H1 (cell line): ENCODE results near the gene SLC25A28. TPM values are rescaled to one million over a fixed set of nuclear protein-coding genes. Genes with fewer than 3 reads are reported as not detected.

ENCODE experiments used
- ATF2 ChIP-seq: IDR thresholded peaks from 2 replicates; pipeline ENCODE4 v1.6.1; 2012; ENCODE audit warnings: low read length, inconsistent platforms
- HDAC2 ChIP-seq, 2 experiments: fragments of 300-600 bp in 1 of 2; sonication (generic) in 1 of 2; IDR thresholded peaks; 2 replicates each; pipeline ENCODE4 v1.6.1; 2011 to 2012; ENCODE audit warnings: low read depth in 2 of 2, low read length in 2 of 2, mild to moderate bottlenecking in 2 of 2, moderate library complexity in 2 of 2, borderline replicate concordance in 1 of 2, inconsistent platforms in 1 of 2
- KDM5A ChIP-seq: fragments of 200-600 bp; IDR thresholded peaks from 2 replicates; pipeline ENCODE4 v1.7.1; 2012; ENCODE audit warnings: mild to moderate bottlenecking, low read length, inconsistent platforms, mixed read lengths
- SIN3A ChIP-seq, 2 experiments: IDR thresholded peaks in 1 of 2; conservative IDR thresholded peaks in 1 of 2; 2 replicates each; pipeline ENCODE4 v1.6.1; 2011 to 2012; ENCODE audit warnings: low read length in 2 of 2, improper control_type of control experiment in 1 of 2, low read depth in 1 of 2, mild to moderate bottlenecking in 1 of 2
- SRF ChIP-seq: IDR thresholded peaks from 2 replicates; pipeline ENCODE4 v1.6.1; 2011; ENCODE audit warnings: mild to moderate bottlenecking, low read depth, low read length, moderate library complexity
- polyA plus RNA-seq, 7 experiments: library from polyadenylated mRNA; depleted of rRNA in 3 of 7; stranded (reverse) in 5 of 7; unstranded in 2 of 7; fragments of >200 nt in 5 of 7; fragments of 200-250 nt in 2 of 7; gene quantifications; 1 replicate in 5 of 7; 2 replicates in 1 of 7; 4 replicates in 1 of 7; pipeline versions ENCODE4 v1.2.1 to v1.2.3, GENCODE V29; 2011 to 2013; ENCODE audit warnings: missing spikeins in 2 of 7, mixed read lengths in 2 of 7
- total RNA-seq: library from RNA; stranded (reverse); fragmentation: NEBNext Ultra II Directional; extraction: Animal tissue kit (Norgen Biotek cat#: 25700); gene quantifications from 2 replicates; pipeline ENCODE4 v1.2.1, GENCODE V29; 2021

SLC25A28 gene
- total and polyA plus RNA-seq, 2 of the 8 experiments (the other 6 are each of a cell fraction or from before 2014, with no cell fraction given): 17.2 to 18.5 TPM

- TF ChIP-seq ATF2: no peak
- no peak for TF ChIP-seq SRF
- TF ChIP-seq HDAC2 (IDR thresholded peaks at IDR 0.05; ENCODE audit: borderline replicate concordance in 1 of 2, low read depth in 2 of 2, low read length in 2 of 2): no peak
- TF ChIP-seq SIN3A (conservative IDR thresholded peaks at IDR 0.05 in 1 of 2, IDR thresholded peaks at IDR 0.05 in 1 of 2; ENCODE audit: low read depth in 1 of 2, low read length in 2 of 2): no peak
- TF ChIP-seq KDM5A: no peak
Observed at GRCh38 chr10:99630991-99631390, 10.8 kb upstream of the SLC25A28 start (continued).
